GM12891 (cell line): ENCODE results near the gene EME2.

Experiments
- POLR2A ChIP-seq: IDR thresholded peaks from 2 replicates; pipeline ENCODE4 v1.6.1; 2011; ENCODE audit warnings: low read depth, low read length, control low read depth
- POLR2AphosphoS5 ChIP-seq: IDR thresholded peaks from 2 replicates; pipeline ENCODE4 v1.6.1; 2011; ENCODE audit warnings: low read depth, low read length, control low read depth
- SPI1 ChIP-seq: IDR thresholded peaks from 2 replicates; pipeline ENCODE4 v1.6.1; 2011; ENCODE audit warnings: low read depth, low read length, control low read depth
- TAF1 ChIP-seq: IDR thresholded peaks from 2 replicates; pipeline ENCODE4 v1.6.1; 2011; ENCODE audit warnings: low read depth, low read length, control low read depth

DNA sequence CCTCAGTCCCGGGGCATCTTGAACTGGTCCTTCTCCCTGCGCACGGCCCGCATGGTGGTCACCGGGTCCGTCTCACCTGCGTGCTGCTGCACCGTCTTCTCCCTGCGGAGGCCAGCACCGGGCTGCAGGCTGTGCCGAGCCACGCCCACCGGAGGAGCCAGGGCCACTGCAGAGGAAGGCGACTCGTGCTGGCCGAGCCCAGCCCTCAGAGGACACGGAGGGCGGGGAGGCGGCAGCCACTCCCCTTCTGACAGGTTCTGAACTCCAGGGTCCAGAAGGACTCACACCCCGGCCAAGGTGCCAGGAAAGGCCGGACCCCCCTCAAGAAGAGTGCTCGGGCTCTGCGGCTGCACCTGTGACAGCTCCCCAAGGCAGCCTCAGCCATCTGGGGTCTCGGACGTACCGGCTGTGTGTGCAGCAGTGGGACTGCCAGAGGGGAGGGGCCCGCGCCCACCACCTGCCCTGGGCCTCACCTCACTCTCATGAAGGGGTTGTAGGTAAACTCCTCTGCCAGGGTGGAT is 36.7 kb downstream of the EME2 start:
- TF ChIP-seq TAF1, result no peak
- TF ChIP-seq POLR2AphosphoS5, result no peak
- TF ChIP-seq POLR2A, result no peak
- TF ChIP-seq SPI1, result no peak
